ENCODE measurements around the gene CHRNA7.
"Not testable (repeated sequence)": the region's sequence is repeated elsewhere in the genome, so short reads cannot be mapped to it uniquely, and the experiment has no call there.

CHRNA7 gene

DNA sequence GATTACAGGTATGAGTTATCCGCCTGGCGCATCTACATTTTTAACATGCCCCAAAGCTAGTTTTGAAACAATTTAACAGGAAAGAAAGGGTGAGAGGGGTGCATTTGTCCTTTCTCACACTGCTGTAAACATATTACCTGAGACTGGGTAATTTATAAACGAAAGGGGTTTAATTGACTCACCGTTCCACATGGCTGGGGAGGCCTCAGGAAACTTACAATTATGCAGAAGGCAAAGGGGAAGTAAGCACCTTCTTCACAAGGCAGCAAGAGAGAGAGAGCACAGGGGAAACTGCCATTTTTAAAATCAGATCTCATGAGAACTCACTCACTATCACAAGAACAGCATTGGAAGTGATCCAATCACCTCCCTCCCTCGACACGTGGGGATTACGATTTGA is 165.9 kb downstream of the CHRNA7 start:
- not testable (repeated sequence) for DNase-seq

DNA sequence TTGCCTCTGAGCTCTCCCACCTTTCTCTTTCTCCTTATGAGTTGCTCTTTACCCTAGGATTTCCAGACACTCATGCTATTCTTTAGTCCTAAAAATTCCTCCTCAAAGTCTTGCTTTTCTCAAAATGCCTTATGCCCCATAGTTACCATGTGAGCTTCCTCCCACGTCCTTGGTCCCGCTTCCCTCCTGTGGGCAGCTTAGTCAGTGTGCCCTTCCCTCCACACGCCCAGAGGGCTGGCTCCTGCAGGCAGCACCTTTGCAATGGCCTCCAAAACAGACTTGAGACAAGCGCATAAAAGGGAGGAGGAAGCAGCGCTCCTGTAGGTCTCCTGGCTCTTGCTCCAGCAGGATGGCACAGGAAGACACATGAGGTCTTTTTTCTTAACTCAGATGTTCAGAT is 168.6 kb downstream of the CHRNA7 start:
- DNase-seq: not testable (repeated sequence)

DNA sequence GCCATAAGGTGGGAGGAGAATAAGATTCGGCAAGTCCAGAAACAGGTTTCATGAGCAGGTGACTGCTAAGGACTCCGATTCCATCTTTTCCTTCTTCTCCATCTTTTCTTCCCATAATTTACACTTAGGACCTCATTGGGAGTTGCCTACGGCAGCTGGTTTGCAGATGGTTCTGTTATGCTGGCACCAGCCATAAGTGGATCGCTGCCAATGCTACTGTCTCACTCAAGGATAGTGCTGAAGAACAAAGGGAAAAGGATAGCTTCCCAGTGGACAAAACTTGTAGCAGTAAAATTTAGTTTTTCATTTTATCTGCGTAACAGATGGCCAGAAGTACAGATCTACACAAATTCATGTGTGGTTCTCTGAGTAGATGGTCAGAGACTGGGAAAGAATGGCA is 178.8 kb downstream of the CHRNA7 start:
- DNase-seq: not testable (repeated sequence)

DNA sequence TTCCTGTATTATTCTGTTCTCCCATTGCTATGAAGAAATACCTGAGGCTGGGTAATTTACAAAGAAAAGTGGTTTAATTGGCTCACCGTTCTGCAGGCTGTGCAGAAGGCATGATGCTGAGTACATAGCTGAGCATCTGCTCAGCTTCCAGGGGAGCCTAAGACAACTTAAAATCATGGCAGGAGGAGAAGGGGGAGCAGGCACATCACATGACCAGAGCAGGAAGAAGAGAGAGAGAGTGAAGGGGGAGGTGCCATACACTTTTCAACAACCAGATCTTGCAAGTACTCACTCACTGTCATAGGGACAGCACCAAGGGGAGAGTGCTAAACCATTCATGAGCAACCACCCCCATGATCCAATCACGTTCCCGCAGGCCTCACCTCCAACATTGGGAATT is 188.4 kb downstream of the CHRNA7 start:
- DNase-seq: no peak
